ENCODE measurements around the gene GSDME. TPM values are rescaled to one million over a fixed set of nuclear protein-coding genes. Genes with fewer than 3 reads are reported as not detected.

Gene GSDME
- total and polyA plus RNA-seq, 10 of the 15 experiments (the other 5 are each of a cell fraction or from before 2014, with no cell fraction given) = 23.7 to 245 (median 128) TPM

DNA sequence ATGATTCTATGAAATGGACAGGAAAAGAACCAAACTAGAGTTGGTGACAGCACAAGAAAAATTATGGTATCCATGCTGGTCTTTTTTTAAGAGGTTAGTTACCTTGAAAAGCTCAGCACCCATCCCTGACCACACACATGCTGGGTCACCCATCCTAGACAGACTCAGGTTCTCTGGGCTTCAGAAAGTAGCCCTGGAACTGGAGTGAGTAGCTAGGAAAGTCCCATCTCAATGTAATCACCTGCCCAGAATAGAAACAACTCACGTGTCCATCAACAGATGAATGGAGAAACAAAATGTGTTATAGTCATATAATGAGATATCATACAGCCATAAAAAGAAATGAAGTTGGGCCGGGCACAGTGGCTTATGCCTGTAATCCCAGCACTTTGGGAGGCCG, 37.0 kb downstream of the GSDME start (continued):
- TF ChIP-seq HDGF (IDR thresholded peaks at IDR 0.05) = no peak
- no peak for TF ChIP-seq EZH2 (IDR thresholded peaks at IDR 0.05; ENCODE audit: borderline replicate concordance, control insufficient read depth, low read depth, low read length)
- TF ChIP-seq MEF2B (IDR thresholded peaks at IDR 0.05; ENCODE audit: partially characterized antibody, poor library complexity, severe bottlenecking) = peak; percentile 57
- TF ChIP-seq HDAC6 (IDR thresholded peaks at IDR 0.05; ENCODE audit: unreplicated experiment) = no peak
- TF ChIP-seq MTA2 (IDR thresholded peaks at IDR 0.05; ENCODE audit: low read depth) = no peak
- 0 out of 2 replicates have a peak, but pooled peaks have one; percentile 24 for TF ChIP-seq FOXM1 (IDR thresholded peaks at IDR 0.05; ENCODE audit: low read depth, low read length)
- TF ChIP-seq, protein P1, sequence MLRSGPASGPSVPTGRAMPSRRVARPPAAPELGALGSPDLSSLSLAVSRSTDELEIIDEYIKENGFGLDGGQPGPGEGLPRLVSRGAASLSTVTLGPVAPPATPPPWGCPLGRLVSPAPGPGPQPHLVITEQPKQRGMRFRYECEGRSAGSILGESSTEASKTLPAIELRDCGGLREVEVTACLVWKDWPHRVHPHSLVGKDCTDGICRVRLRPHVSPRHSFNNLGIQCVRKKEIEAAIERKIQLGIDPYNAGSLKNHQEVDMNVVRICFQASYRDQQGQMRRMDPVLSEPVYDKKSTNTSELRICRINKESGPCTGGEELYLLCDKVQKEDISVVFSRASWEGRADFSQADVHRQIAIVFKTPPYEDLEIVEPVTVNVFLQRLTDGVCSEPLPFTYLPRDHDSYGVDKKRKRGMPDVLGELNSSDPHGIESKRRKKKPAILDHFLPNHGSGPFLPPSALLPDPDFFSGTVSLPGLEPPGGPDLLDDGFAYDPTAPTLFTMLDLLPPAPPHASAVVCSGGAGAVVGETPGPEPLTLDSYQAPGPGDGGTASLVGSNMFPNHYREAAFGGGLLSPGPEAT (IDR thresholded peaks at IDR 0.05; ENCODE audit: low read depth) = 0 out of 2 replicates have a peak, but pooled peaks have one; percentile 25
- TF ChIP-seq, protein P2, sequence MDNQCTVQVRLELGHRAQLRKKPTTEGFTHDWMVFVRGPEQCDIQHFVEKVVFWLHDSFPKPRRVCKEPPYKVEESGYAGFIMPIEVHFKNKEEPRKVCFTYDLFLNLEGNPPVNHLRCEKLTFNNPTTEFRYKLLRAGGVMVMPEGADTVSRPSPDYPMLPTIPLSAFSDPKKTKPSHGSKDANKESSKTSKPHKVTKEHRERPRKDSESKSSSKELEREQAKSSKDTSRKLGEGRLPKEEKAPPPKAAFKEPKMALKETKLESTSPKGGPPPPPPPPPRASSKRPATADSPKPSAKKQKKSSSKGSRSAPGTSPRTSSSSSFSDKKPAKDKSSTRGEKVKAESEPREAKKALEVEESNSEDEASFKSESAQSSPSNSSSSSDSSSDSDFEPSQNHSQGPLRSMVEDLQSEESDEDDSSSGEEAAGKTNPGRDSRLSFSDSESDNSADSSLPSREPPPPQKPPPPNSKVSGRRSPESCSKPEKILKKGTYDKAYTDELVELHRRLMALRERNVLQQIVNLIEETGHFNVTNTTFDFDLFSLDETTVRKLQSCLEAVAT (IDR thresholded peaks at IDR 0.05) = no peak
- no peak for TF ChIP-seq ZNF622 (IDR thresholded peaks at IDR 0.05)
- TF ChIP-seq ASH2L (IDR thresholded peaks at IDR 0.05; ENCODE audit: borderline replicate concordance, low read depth) = no peak
- 0 out of 4 replicates have a peak, but pooled peaks of 1 of the 2 experiments have one; percentile 10 for TF ChIP-seq IKZF2 (IDR thresholded peaks at IDR 0.05)
- no peak for TF ChIP-seq ESRRA (IDR thresholded peaks at IDR 0.05; ENCODE audit: low read length)
- TF ChIP-seq JUND (IDR thresholded peaks at IDR 0.05; ENCODE audit: low read depth, low read length) = no peak
- TF ChIP-seq CEBPB (IDR thresholded peaks at IDR 0.05; ENCODE audit: borderline replicate concordance in 1 of 2, low read depth in 2 of 2, low read length in 2 of 2) = no peak
- TF ChIP-seq ZSCAN29 (IDR thresholded peaks at IDR 0.05) = no peak
- no peak for TF ChIP-seq CREM (IDR thresholded peaks at IDR 0.05; ENCODE audit: low read depth)
- no peak for TF ChIP-seq HCFC1 (IDR thresholded peaks at IDR 0.05; ENCODE audit: low read length)
- TF ChIP-seq NRF1 (conservative IDR thresholded peaks at IDR 0.05; ENCODE audit: low read depth, low read length) = no peak
- TF ChIP-seq CREB1 (IDR thresholded peaks at IDR 0.05; ENCODE audit: low read depth) = no peak
- TF ChIP-seq, protein P3, sequence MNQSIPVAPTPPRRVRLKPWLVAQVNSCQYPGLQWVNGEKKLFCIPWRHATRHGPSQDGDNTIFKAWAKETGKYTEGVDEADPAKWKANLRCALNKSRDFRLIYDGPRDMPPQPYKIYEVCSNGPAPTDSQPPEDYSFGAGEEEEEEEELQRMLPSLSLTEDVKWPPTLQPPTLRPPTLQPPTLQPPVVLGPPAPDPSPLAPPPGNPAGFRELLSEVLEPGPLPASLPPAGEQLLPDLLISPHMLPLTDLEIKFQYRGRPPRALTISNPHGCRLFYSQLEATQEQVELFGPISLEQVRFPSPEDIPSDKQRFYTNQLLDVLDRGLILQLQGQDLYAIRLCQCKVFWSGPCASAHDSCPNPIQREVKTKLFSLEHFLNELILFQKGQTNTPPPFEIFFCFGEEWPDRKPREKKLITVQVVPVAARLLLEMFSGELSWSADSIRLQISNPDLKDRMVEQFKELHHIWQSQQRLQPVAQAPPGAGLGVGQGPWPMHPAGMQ (IDR thresholded peaks at IDR 0.05; ENCODE audit: borderline replicate concordance) = no peak
- TF ChIP-seq BACH1 (IDR thresholded peaks at IDR 0.05; ENCODE audit: borderline replicate concordance) = no peak
- TF ChIP-seq MEF2A (IDR thresholded peaks at IDR 0.05; ENCODE audit: insufficient read depth, low read depth, low read length) = peak; percentile 93
- no peak for TF ChIP-seq BRCA1 (IDR thresholded peaks at IDR 0.05; ENCODE audit: low read depth, low read length)
- no peak for TF ChIP-seq NR2C1 (IDR thresholded peaks at IDR 0.05)
- TF ChIP-seq EED (IDR thresholded peaks at IDR 0.05; ENCODE audit: low read depth) = peak; percentile 71
- no peak for TF ChIP-seq SP1 (IDR thresholded peaks at IDR 0.05; ENCODE audit: low read depth, low read length)
- no peak for TF ChIP-seq NR2F1 (conservative IDR thresholded peaks at IDR 0.05)
- no peak; the same call in none of the 2 replicates for TF ChIP-seq JUNB (IDR thresholded peaks at IDR 0.05)
- no peak for TF ChIP-seq POLR2A (IDR thresholded peaks at IDR 0.05; ENCODE audit: low read depth, low read length)
- TF ChIP-seq DPF2 (IDR thresholded peaks at IDR 0.05) = no peak
- TF ChIP-seq POLR2AphosphoS5 (IDR thresholded peaks at IDR 0.05; ENCODE audit: low read length) = no peak
- no peak for TF ChIP-seq NBN (IDR thresholded peaks at IDR 0.05)
- no peak for TF ChIP-seq YBX1 (IDR thresholded peaks at IDR 0.05)
